Adipose tissue (tissue), 3 donors: ENCODE data around the gene ENTHD1. TPM values are rescaled to one million over a fixed set of nuclear protein-coding genes. Genes with fewer than 3 reads are reported as not detected.
"Not testable (repeated sequence)": the region's sequence is repeated elsewhere in the genome, so short reads cannot be mapped to it uniquely, and the experiment has no call there.

Source experiments
- H3K27ac ChIP-seq: one replicate; pipeline ENCODE4 v1.5.1; 2013; ENCODE audit warnings: low read depth, low read length
- WGBS, 3 donors: extraction: QIAGEN DNeasy Blood & Tissue Kit; methylation state at CpG; one replicate each; pipeline ENCODE4 v1.1.7; 2013; 5-methylcytosine and 5-hydroxymethylcytosine counted together
- polyA plus RNA-seq, 3 donors: library from polyadenylated mRNA; stranded (reverse); fragments of 200-250 nt; gene quantifications; one replicate each; pipeline ENCODE4 v1.2.3, GENCODE V29; 2013
- donor health status: healthy with polysubstance abuse.
- donor health status: Bipolar disorder and iron deficiency.
- donor health status: healthy.

Gene ENTHD1
- polyA plus RNA-seq, 3 donors, result not detected

- 57 to 82% (median 70%) methylated on average over 5 of the region's 5 CpGs for WGBS, 3 donors
- no peak overlapping the region for H3K27ac ChIP-seq
These were observed 22.4 kb downstream of the ENTHD1 start for GRCh38 chr22:39871008-39871798.

- WGBS, 3 donors, result 90 to 95% (median 94%) methylated on average over 2 of the region's 2 CpGs
- not testable (repeated sequence) for H3K27ac ChIP-seq
These were observed 23.8 kb downstream of the ENTHD1 start for GRCh38 chr22:39869797-39870196.

GRCh38 chr22:39868741-39869140 lies 24.8 kb downstream of the ENTHD1 start:
- H3K27ac ChIP-seq, result no peak overlapping the region
- WGBS, 3 donors, result 49 to 72% (median 69%) methylated on average over 1 of the region's 1 CpG

GRCh38 chr22:39859903-39860588 lies 33.5 kb downstream of the ENTHD1 start:
- no peak overlapping the region for H3K27ac ChIP-seq
- WGBS, 3 donors, result 55 to 64% (median 59%) methylated on average over 7 of the region's 7 CpGs

GRCh38 chr22:39856588-39856987 lies 37.0 kb downstream of the ENTHD1 start:
- H3K27ac ChIP-seq, result no peak overlapping the region
- 67 to 84% (median 79%) methylated on average over 4 of the region's 4 CpGs for WGBS, 3 donors

- no peak overlapping the region for H3K27ac ChIP-seq
- 64 to 73% (median 72%) methylated on average over 2 of the region's 2 CpGs for WGBS, 3 donors
These were observed 40.8 kb downstream of the ENTHD1 start for GRCh38 chr22:39852799-39853198.

GRCh38 chr22:39851606-39852315 lies 41.8 kb downstream of the ENTHD1 start:
- H3K27ac ChIP-seq, result no peak overlapping the region
- 66 to 88% (median 75%) methylated on average over 4 of the region's 4 CpGs for WGBS, 3 donors

- H3K27ac ChIP-seq, result no peak overlapping the region
- WGBS, 3 donors, result 89 to 93% (median 90%) methylated on average over 3 of the region's 3 CpGs
These were observed 46.1 kb downstream of the ENTHD1 start for GRCh38 chr22:39847477-39847876.

GRCh38 chr22:39846539-39846938 lies 47.0 kb downstream of the ENTHD1 start:
- not testable (repeated sequence) for H3K27ac ChIP-seq
- WGBS, 3 donors, result 80 to 92% (median 87%) methylated on average over 1 of the region's 1 CpG

GRCh38 chr22:39845529-39845928 lies 48.0 kb downstream of the ENTHD1 start:
- H3K27ac ChIP-seq, result no peak overlapping the region
- 75 to 76% (median 75%) methylated on average over 3 of the region's 3 CpGs for WGBS, 3 donors

GRCh38 chr22:39839917-39840510 lies 53.5 kb downstream of the ENTHD1 start:
- WGBS, 3 donors, result 80 to 84% (median 84%) methylated on average over 5 of the region's 5 CpGs
- H3K27ac ChIP-seq, result no peak overlapping the region

- 49 to 60% (median 51%) methylated on average over 5 of the region's 5 CpGs for WGBS, 3 donors
- H3K27ac ChIP-seq, result no peak overlapping the region
These were observed 54.4 kb downstream of the ENTHD1 start for GRCh38 chr22:39839204-39839603.

GRCh38 chr22:39833610-39834009 lies 60.0 kb downstream of the ENTHD1 start:
- H3K27ac ChIP-seq, result no peak overlapping the region
- 61 to 72% (median 70%) methylated on average over 2 of the region's 2 CpGs for WGBS, 3 donors

GRCh38 chr22:39833093-39833492 lies 60.5 kb downstream of the ENTHD1 start:
- WGBS, 3 donors, result 0 to 35% methylated on average over 1 of the region's 1 CpG; no CpG with 5 or more reads in 1 of the 3 donors

GRCh38 chr22:39832627-39833074 lies 60.9 kb downstream of the ENTHD1 start:
- no peak overlapping the region for H3K27ac ChIP-seq
- WGBS, 3 donors, result 49 to 56% (median 52%) methylated on average over 7 of the region's 7 CpGs

More at GRCh38 chr22:39833093-39833492, 60.5 kb downstream of the ENTHD1 start:
- no peak overlapping the region for H3K27ac ChIP-seq

- H3K27ac ChIP-seq, result no peak overlapping the region
- WGBS, 3 donors, result 81 to 93% (median 92%) methylated on average over 3 of the region's 3 CpGs
These were observed 67.9 kb downstream of the ENTHD1 start for GRCh38 chr22:39825661-39826102.

GRCh38 chr22:39821008-39821407 lies 72.6 kb downstream of the ENTHD1 start:
- WGBS, 3 donors, result 70 to 84% (median 82%) methylated on average over 3 of the region's 3 CpGs
- no peak overlapping the region for H3K27ac ChIP-seq

GRCh38 chr22:39820256-39820655 lies 73.3 kb downstream of the ENTHD1 start:
- H3K27ac ChIP-seq, result no peak overlapping the region
- 51 to 77% (median 63%) methylated on average over 4 of the region's 4 CpGs for whole genome bisulfite sequencing, 3 donors

GRCh38 chr22:39819429-39819828 lies 74.1 kb downstream of the ENTHD1 start:
- WGBS, 3 donors, result 67 to 90% (median 84%) methylated on average over 2 of the region's 2 CpGs
- H3K27ac ChIP-seq, result no peak overlapping the region
